ENCODE data around the gene APLN. TPM values are rescaled to one million over a fixed set of nuclear protein-coding genes. Genes with fewer than 3 reads are reported as not detected.

Gene APLN
- polyA plus RNA-seq, 1 donor from 2014 or later = 0.38 TPM

- Histone ChIP-seq H3K4me3 (ENCODE audit: low read length) (no peak overlapping the region), H3K4me2 (ENCODE audit: low read length) (no peak overlapping the region), H3K79me2 (replicated peaks; ENCODE audit: insufficient read depth, low read length) (no peaks in the 10 kb centered on the region), H3K9me3 (ENCODE audit: low read length) (no peaks in the 10 kb centered on the region), H4K20me1 (ENCODE audit: insufficient read depth) (no peaks in the 10 kb centered on the region), H3F3A (ENCODE audit: insufficient read depth, low read length, poor library complexity, severe bottlenecking) (no peaks in the 10 kb centered on the region), H3K9me2 (ENCODE audit: insufficient read depth, low read length) (no peaks in the 10 kb centered on the region), H3K36me3 (ENCODE audit: insufficient read depth, low read length) (no peaks in the 10 kb centered on the region), H3K27ac (ENCODE audit: low read length) (no peak overlapping the region), H3K9ac (ENCODE audit: low read length) (no peak overlapping the region), H3K27me3 (ENCODE audit: insufficient read depth, low read depth, low read length) (no peaks in the 10 kb centered on the region), H2AFZ (ENCODE audit: low read depth, low read length) (no peak overlapping the region)
- no peak for TF ChIP-seq POLR2AphosphoS5 (IDR thresholded peaks at IDR 0.05)
- no peak for TF ChIP-seq MXI1 (conservative IDR thresholded peaks at IDR 0.05; ENCODE audit: poor library complexity, severe bottlenecking)
- no peak for TF ChIP-seq RAD21 (conservative IDR thresholded peaks at IDR 0.05)
- no peak for TF ChIP-seq EP300 (conservative IDR thresholded peaks at IDR 0.05; ENCODE audit: poor library complexity, severe bottlenecking)
- no peak for TF ChIP-seq EZH2 (IDR thresholded peaks at IDR 0.05; ENCODE audit: borderline replicate concordance, insufficient read depth, low read length, poor library complexity, severe bottlenecking)
- no peak for TF ChIP-seq CTCF (IDR thresholded peaks at IDR 0.05; ENCODE audit: poor library complexity, severe bottlenecking)
- TF ChIP-seq REST (IDR thresholded peaks at IDR 0.05; ENCODE audit: borderline replicate concordance) = no peak
- TF ChIP-seq SMC3 (conservative IDR thresholded peaks at IDR 0.05; ENCODE audit: poor library complexity) = no peak
- no peak for TF ChIP-seq TAF1 (IDR thresholded peaks at IDR 0.05; ENCODE audit: low read depth)
Observed at GRCh38 chrX:129599996-129600395, 54.8 kb downstream of the APLN start.

GRCh38 chrX:129599499-129599898 is 55.3 kb downstream of the APLN start:
- Histone ChIP-seq H3F3A (ENCODE audit: insufficient read depth, low read length, poor library complexity, severe bottlenecking) (no peaks in the 10 kb centered on the region), H3K9me2 (ENCODE audit: insufficient read depth, low read length) (no peaks in the 10 kb centered on the region), H3K9ac (ENCODE audit: low read length) (no peak overlapping the region), H2AFZ (ENCODE audit: low read depth, low read length) (no peak overlapping the region), H3K27ac (ENCODE audit: low read length) (no peak overlapping the region), H3K4me2 (ENCODE audit: low read length) (no peak overlapping the region), H3K4me3 (ENCODE audit: low read length) (no peak overlapping the region), H3K36me3 (ENCODE audit: insufficient read depth, low read length) (no peaks in the 10 kb centered on the region), H3K79me2 (replicated peaks; ENCODE audit: insufficient read depth, low read length) (no peaks in the 10 kb centered on the region), H4K20me1 (ENCODE audit: insufficient read depth) (no peaks in the 10 kb centered on the region), H3K27me3 (ENCODE audit: insufficient read depth, low read depth, low read length) (no peaks in the 10 kb centered on the region), H3K9me3 (ENCODE audit: low read length) (no peaks in the 10 kb centered on the region)
- TF ChIP-seq SMC3 (conservative IDR thresholded peaks at IDR 0.05; ENCODE audit: poor library complexity) (no peak), EP300 (conservative IDR thresholded peaks at IDR 0.05; ENCODE audit: poor library complexity, severe bottlenecking) (no peak), POLR2AphosphoS5 (IDR thresholded peaks at IDR 0.05) (no peak), RAD21 (conservative IDR thresholded peaks at IDR 0.05) (no peak), TAF1 (IDR thresholded peaks at IDR 0.05; ENCODE audit: low read depth) (no peak), EZH2 (IDR thresholded peaks at IDR 0.05; ENCODE audit: borderline replicate concordance, insufficient read depth, low read length, poor library complexity, severe bottlenecking) (no peak), MXI1 (conservative IDR thresholded peaks at IDR 0.05; ENCODE audit: poor library complexity, severe bottlenecking) (no peak), CTCF (IDR thresholded peaks at IDR 0.05; ENCODE audit: poor library complexity, severe bottlenecking) (no peak), REST (IDR thresholded peaks at IDR 0.05; ENCODE audit: borderline replicate concordance) (no peak)

Measured in neural cell (in vitro differentiated cells).